Mesenchymal stem cell (in vitro differentiated cells and primary cell): Measurements from ENCODE around the gene CUEDC2.

Source experiments
- DNase-seq: peaks from one replicate; pipeline ENCODE4 v3.0.0-alpha.2; 2013
- H2AFZ ChIP-seq: one replicate; pipeline ENCODE4 v1.6.1; 2013; ENCODE audit warnings: low read depth, mild to moderate bottlenecking, control low read depth, inconsistent platforms, low read length, moderate library complexity
- H2AK5ac ChIP-seq: 2 replicates; pipeline ENCODE4 v1.6.1; 2013; ENCODE audit warnings: low read length, moderate library complexity, mild to moderate bottlenecking, inconsistent platforms; ENCODE audit not compliant: severe bottlenecking
- H2BK120ac ChIP-seq: one replicate; pipeline ENCODE4 v1.6.1; 2013; ENCODE audit warnings: low read depth, mild to moderate bottlenecking, inconsistent platforms, low read length, moderate library complexity
- H2BK12ac ChIP-seq, 2 experiments: one replicate each; pipeline ENCODE4 v1.6.1; 2013; ENCODE audit warnings: inconsistent platforms in 2 of 2, low read length in 2 of 2, mild to moderate bottlenecking in 2 of 2, moderate library complexity in 2 of 2, control low read depth in 1 of 2
- H2BK15ac ChIP-seq: one replicate; pipeline ENCODE4 v1.6.1; 2013; ENCODE audit warnings: mild to moderate bottlenecking, low read depth, inconsistent platforms; ENCODE audit not compliant: poor library complexity, severe bottlenecking
- H2BK5ac ChIP-seq: 2 replicates; pipeline ENCODE4 v1.6.1; 2013; ENCODE audit warnings: low read depth, mild to moderate bottlenecking, low read length, control low read depth, inconsistent platforms; ENCODE audit not compliant: poor library complexity, severe bottlenecking
- H3K14ac ChIP-seq, 2 experiments: one replicate each; pipeline ENCODE4 v1.6.1; 2013; ENCODE audit warnings: inconsistent platforms in 2 of 2, low read length in 2 of 2, control low read depth in 1 of 2, mild to moderate bottlenecking in 1 of 2, moderate library complexity in 1 of 2
- H3K18ac ChIP-seq, 2 experiments: one replicate each; pipeline ENCODE4 v1.6.1; 2013; ENCODE audit warnings: inconsistent platforms in 2 of 2, low read length in 2 of 2, control low read depth in 1 of 2, low read depth in 1 of 2, mild to moderate bottlenecking in 1 of 2
- H3K23ac ChIP-seq, 2 experiments: one replicate each; pipeline ENCODE4 v1.6.1; 2013; ENCODE audit warnings: inconsistent platforms in 2 of 2, low read length in 2 of 2, mild to moderate bottlenecking in 2 of 2, moderate library complexity in 2 of 2, control low read depth in 1 of 2
- H3K27ac ChIP-seq: 2 replicates; pipeline ENCODE4 v1.5.1; 2013; ENCODE audit warnings: mild to moderate bottlenecking, moderate library complexity, low read length, control low read depth, inconsistent platforms; ENCODE audit not compliant: poor library complexity, severe bottlenecking
- H3K27me3 ChIP-seq, 2 experiments: 2 replicates each; pipeline versions ENCODE4 v1.6.1 to v1.7.0; 2013; ENCODE audit warnings: low read length in 2 of 2, mild to moderate bottlenecking in 2 of 2, moderate library complexity in 2 of 2, control low read depth in 1 of 2, inconsistent platforms in 1 of 2; ENCODE audit not compliant: control insufficient read depth in 1 of 2, insufficient read depth in 1 of 2
- H3K36me3 ChIP-seq, 2 experiments: 2 replicates each; pipeline versions ENCODE4 v1.6.1 to v1.7.0; 2013; ENCODE audit warnings: low read length in 2 of 2, control low read depth in 1 of 2, inconsistent platforms in 1 of 2, low read depth in 1 of 2, mild to moderate bottlenecking in 1 of 2; ENCODE audit not compliant: insufficient read depth in 2 of 2, control insufficient read depth in 1 of 2
- H3K4ac ChIP-seq, 2 experiments: one replicate each; pipeline ENCODE4 v1.6.1; 2013; ENCODE audit warnings: inconsistent platforms in 2 of 2, low read length in 2 of 2, mild to moderate bottlenecking in 2 of 2, moderate library complexity in 2 of 2, control low read depth in 1 of 2, low read depth in 1 of 2
- H3K4me1 ChIP-seq: 2 replicates; pipeline ENCODE4 v1.6.1; 2013; ENCODE audit warnings: low read depth, low read length, control low read depth; ENCODE audit not compliant: control insufficient read depth, insufficient read depth
- H3K4me2 ChIP-seq: 2 replicates; pipeline ENCODE4 v1.6.1; 2013; ENCODE audit warnings: low read length, mild to moderate bottlenecking, inconsistent platforms; ENCODE audit not compliant: poor library complexity, severe bottlenecking
- H3K4me3 ChIP-seq, 2 experiments: 2 replicates each; pipeline versions ENCODE4 v1.5.1 to v1.7.0; 2013; ENCODE audit warnings: low read length in 2 of 2, mild to moderate bottlenecking in 2 of 2, control low read depth in 1 of 2, low read depth in 1 of 2; ENCODE audit not compliant: insufficient read depth in 1 of 2
- H3K79me1 ChIP-seq: replicated peaks from 2 replicates; pipeline ENCODE4 v1.6.1; 2013; ENCODE audit warnings: mild to moderate bottlenecking, control low read depth, low read length, inconsistent platforms; ENCODE audit not compliant: poor library complexity, severe bottlenecking
- H3K9ac ChIP-seq: 2 replicates; pipeline ENCODE4 v1.7.0; 2013; ENCODE audit warnings: mild to moderate bottlenecking, low read length, moderate library complexity
- H3K9me3 ChIP-seq: 2 replicates; pipeline ENCODE4 v1.7.0; 2013; ENCODE audit warnings: mild to moderate bottlenecking, low read length; ENCODE audit not compliant: control insufficient read depth
- H4K8ac ChIP-seq: one replicate; pipeline ENCODE4 v1.6.1; 2013; ENCODE audit warnings: inconsistent platforms, mild to moderate bottlenecking, low read length, moderate library complexity
- H4K91ac ChIP-seq: one replicate; pipeline ENCODE4 v1.6.1; 2013; ENCODE audit warnings: mild to moderate bottlenecking, low read length, inconsistent platforms
- WGBS: methylation state at CpG from one replicate; pipeline ENCODE4 v1.1.7; 2013; ENCODE audit warnings: mixed read lengths; 5-methylcytosine and 5-hydroxymethylcytosine counted together

CUEDC2 gene

DNA sequence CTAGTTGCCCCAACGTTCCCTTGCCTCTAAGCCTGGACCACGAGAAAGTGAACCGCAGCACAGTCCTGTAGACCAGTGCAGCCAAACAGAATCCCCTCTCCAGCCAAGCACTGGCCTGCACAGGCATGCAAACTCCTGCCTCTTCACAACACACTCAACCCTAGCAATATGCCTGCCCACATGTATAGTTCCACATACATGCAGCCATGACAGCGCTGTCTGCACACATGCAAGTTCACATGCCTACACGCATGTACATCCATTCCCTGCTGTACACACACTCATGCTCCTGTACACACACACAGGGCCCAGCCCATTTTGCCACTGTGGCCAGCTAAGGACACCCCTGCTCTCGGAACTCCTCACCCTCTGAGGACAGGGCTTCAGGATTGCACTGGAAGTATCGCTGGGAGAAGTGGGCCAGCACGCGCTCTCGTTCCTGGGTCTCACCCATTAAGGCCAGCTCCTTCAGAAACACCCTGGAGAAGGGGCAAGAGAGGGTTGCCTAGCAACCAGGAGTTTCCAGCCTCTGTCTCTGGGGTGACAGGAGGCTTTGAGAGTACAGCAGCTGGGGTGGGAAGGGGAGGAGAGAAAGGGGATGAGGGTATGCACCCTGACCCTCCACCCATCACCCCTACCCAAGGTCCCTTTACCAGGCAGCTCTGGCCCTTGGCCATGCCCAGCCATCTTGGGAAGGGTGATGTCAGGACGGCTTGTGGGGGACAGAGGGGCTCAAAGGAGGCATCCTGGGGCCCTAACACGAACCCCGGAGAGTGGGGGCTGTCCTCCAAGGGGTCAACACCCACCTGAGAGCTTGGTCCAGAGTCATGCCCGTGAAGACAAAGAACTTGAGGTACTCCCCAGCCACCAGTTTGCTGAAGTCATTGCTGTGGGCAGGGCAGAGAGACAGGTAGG lies 20.8 kb downstream of the CUEDC2 start:
- Histone ChIP-seq H2BK120ac (no peak overlapping the region), H2AK5ac (no peak overlapping the region), H4K91ac (peak overlapping the region; percentile 31), H3K27me3 (peaks cover 93 to 94% of the 10 kb centered on the region in 2 experiments), H3K36me3 (no peaks in the 10 kb centered on the region), H3K14ac (no peak overlapping the region), H2BK12ac (no peak overlapping the region), H3K27ac (no peak overlapping the region), H3K79me1 (no peaks in the 10 kb centered on the region), H2AFZ (no peak overlapping the region), H3K18ac (no peak overlapping the region), H2BK15ac (peak overlapping the region; percentile 26), H3K9me3 (no peaks in the 10 kb centered on the region), H3K9ac (no peak overlapping the region), H3K23ac (no peak overlapping the region), H3K4ac (no peak overlapping the region), H3K4me3 (no peak overlapping the region), H3K4me1 (peaks cover 19% of the 10 kb centered on the region), H4K8ac (no peak overlapping the region), H3K4me2 (no peak overlapping the region), H2BK5ac (no peak overlapping the region)
- WGBS = 84% methylated on average over 14 of the region's 14 CpGs
- DNase-seq = no peak

DNA sequence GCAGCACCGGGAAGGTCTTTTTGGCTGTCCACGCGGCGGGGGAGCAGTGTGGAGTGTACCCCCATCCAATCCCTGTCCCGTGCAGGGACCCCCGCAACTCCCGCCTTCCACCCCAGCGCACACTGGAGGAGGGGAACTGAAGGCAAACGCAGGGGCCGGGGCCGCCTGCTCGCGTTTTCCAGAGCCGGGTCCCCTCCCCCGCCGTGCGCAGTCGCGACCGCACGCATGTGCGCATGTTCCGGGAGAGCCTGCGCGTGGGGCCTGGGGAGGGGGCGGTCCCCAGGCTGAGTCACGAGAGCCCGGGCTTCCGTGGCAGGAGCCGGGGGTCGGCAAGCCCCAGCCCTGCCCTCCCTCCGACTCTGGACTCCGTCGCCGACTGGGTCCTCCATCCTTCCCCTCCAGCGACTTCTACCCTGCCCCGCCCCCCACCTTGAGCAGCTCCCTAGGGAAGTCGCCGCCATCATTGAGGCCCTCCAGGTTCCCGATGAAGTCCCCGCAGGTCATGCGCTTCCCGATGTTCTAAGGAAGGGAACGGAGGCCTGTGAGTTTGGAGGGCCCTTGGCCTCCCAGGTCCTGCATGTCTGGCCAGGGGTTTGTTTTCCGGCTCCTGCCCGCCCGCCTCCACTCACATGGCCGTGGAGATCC lies 21.8 kb downstream of the CUEDC2 start:
- H3K23ac ChIP-seq = peak overlapping the region in 1 of 2 experiments; percentile 27
- peak overlapping the region; percentile 31 to 58 for H3K4me3 ChIP-seq
- H3K18ac ChIP-seq = peak overlapping the region; percentile 56 to 76
- H3K9ac ChIP-seq = no peak overlapping the region
- peak overlapping the region in 1 of 2 experiments; percentile 10 for H2BK12ac ChIP-seq
- H3K36me3 ChIP-seq = no peaks in the 10 kb centered on the region
- H3K27ac ChIP-seq = no peak overlapping the region
- no peaks in the 10 kb centered on the region for H3K79me1 ChIP-seq
- no peak overlapping the region for H2BK5ac ChIP-seq
- peaks cover 90 to 91% of the 10 kb centered on the region in 2 experiments for H3K27me3 ChIP-seq
- peak overlapping the region; percentile 32 for H2AFZ ChIP-seq
- no peak overlapping the region for H2AK5ac ChIP-seq
- H3K4me1 ChIP-seq = peaks cover 19% of the 10 kb centered on the region
- H4K91ac ChIP-seq = peak overlapping the region; percentile 13
- H3K4me2 ChIP-seq = peak overlapping the region; percentile 69
- no peak overlapping the region for H3K14ac ChIP-seq
- peak overlapping the region; percentile 57 for H2BK120ac ChIP-seq
- peak overlapping the region; percentile 89 for H4K8ac ChIP-seq
- H3K4ac ChIP-seq = peak overlapping the region in 1 of 2 experiments; percentile 64
- WGBS = 5% methylated on average over 47 of the region's 48 CpGs
- no peaks in the 10 kb centered on the region for H3K9me3 ChIP-seq
- DNase-seq = peak; percentile 47
- H2BK15ac ChIP-seq = peak overlapping the region; percentile 73

DNA sequence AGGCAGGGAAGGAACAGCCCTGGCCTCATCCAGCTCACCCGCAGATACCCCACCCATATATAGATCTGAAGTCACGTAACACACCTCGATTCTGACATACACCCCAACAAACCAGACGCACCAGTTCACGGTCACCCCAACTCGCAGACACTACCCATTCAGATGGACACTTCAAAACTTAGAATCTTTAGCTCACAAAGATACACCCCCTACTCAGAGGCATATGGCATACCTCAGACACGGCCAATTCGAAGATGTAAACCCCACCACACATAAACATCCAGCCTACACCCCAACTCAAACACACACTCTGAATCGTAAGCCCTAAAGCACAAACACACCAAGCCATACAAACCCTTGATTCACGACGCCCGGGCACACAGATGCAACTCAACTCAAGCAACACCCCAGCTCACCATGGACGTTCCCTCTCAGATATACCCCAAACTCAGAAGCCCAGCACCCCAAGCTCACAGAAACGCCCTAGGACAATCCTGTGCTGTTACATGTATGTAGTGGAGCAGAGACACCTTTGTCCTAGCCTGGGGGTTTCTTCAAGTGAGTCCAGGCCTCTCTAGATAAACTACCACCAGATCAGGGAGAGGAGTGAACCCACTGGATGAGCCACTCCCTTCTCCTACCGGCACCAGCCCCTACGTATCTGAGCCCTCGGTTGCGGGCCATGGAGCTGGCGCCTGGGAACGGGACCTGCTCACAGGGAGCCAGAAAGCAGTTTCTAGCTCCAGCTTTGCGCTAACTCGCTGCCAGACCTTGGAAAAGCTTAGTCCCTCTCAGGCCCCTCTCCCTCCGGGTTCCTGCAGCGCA lies 22.6 kb downstream of the CUEDC2 start:
- Histone ChIP-seq H2AFZ (peak overlapping the region; percentile 32), H3K4ac (peak overlapping the region in 1 of 2 experiments; percentile 64), H2BK15ac (peak overlapping the region; percentile 73), H3K18ac (peak overlapping the region; percentile 56 to 76), H3K9ac (no peak overlapping the region), H3K36me3 (no peaks in the 10 kb centered on the region), H3K9me3 (no peaks in the 10 kb centered on the region), H3K4me2 (peak overlapping the region; percentile 72), H3K14ac (peak overlapping the region in 1 of 2 experiments; percentile 41), H2AK5ac (no peak overlapping the region), H2BK120ac (peak overlapping the region; percentile 57), H3K4me3 (peak overlapping the region in 1 of 2 experiments; percentile 58), H3K4me1 (peaks cover 19% of the 10 kb centered on the region), H3K27ac (no peak overlapping the region), H4K91ac (no peak overlapping the region), H3K79me1 (no peaks in the 10 kb centered on the region), H4K8ac (peak overlapping the region; percentile 89), H2BK5ac (no peak overlapping the region), H2BK12ac (peak overlapping the region in 1 of 2 experiments; percentile 21), H3K27me3 (peaks cover 88% of the 10 kb centered on the region in 2 experiments), H3K23ac (peak overlapping the region; percentile 27 to 68)
- 41% methylated on average over 24 of the region's 24 CpGs for WGBS
- DNase-seq = peak; percentile 33
